Ammon's horn (tissue), 1 donor: ENCODE measurements around the gene IFFO2.
A peak's percentile ranks its signal among the peaks of the same experiment; 100 is the strongest.

ENCODE experiments used
- DNase-seq: peaks from one replicate; pipeline ENCODE4 v3.0.0-alpha.2; 2016; ENCODE audit warnings: low spot score

IFFO2 gene

DNA sequence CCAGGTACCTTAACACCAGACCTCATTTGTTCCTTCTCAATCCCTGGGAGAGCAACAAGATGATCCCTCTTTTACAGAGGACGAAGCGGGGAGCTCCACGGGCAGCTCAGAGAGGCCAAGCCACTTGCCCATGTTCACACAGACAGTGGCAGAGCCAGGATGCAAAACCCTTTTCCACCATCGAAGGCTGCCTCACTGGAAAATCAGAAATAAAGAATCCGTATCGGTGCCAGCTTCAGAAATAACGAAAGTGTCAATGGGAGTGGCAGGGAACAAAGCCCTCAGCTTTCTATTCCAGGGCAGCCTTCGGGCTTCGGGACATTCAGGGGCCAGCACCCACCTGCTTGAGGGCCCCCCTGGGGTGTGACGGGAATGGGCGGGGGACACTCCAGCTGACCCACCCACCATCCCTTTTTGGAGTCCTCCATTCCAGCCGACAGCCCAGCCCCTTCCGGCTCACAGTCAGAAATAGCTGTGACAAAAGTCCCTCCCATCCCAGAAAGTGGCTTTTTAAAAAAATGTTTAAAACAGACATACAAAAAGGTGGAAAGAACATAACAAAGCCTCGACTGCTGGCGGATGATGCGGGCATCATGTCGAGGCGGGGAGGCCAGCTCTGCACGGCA is 6.0 kb downstream of the IFFO2 start:
- DNase-seq: no peak

DNA sequence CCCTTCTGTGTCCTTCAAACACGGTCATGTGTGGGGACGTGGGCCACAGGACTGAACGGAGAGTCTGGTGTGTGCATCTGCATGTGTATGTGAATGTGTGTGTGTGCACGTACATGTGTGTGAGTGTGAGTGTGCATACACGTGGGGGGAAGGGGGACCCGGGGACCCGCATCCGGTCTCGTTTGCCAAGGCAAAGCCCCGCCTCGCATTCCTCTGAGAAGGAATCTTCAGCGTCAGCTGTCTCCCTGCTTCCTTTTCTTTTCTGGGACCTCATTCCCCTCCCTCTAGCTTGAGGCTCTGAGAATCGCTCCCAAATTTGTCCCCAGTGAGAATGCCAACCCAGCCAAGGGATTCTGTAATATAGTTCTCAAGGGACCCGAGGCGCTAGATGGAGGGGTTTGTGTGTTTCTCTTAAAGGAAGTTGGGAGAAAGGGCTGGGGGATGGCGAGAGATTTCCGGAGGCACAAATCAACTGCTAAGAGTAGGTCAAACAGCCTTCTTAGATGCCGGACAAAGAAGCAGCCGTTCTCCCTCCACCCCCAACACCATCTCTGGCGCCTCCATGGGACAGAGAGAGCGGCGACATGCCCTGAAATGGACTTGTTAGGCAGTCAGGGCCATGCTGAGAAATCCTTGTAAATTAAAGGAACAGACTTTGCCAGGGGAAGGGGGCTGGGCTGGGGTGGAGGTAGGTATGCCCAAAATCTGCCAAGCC is 6.6 kb downstream of the IFFO2 start:
- DNase-seq: peak; percentile 84

DNA sequence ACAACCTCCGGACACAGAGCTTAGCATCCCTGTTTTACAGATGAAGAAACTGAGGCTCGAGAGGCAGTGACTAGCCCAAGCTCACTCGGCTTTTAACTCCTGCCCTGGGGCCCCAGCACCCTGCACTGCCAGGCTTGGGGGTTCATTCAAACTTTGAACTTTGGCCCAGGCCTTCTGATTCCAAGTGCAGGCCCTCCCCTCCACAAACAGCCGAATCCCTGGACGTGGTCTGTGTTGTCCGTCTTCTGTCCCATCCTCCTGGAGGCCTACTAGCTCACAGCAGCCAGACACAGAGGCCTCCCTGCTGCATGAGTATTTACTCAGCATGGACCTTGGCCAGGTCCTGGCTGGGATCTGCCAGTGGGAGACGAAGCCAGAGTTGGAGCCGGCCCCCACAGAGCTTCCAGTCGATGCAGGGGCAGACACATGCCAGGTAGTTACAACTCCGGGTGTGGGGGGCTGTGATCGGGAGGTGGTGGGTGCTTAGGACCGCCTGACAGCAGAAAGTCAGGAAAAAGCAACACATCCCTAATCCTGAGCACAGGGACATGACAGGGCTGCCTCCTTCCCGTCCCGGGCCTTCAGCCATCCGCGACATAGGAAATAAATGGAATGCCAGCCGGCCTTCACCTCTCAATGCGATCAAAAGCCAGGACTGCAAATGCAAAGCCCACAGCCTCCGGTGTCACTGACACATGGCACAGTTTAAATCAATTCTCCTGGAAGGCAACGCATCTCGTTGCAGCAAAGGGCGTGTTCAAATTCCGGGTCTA is 7.4 kb downstream of the IFFO2 start:
- DNase-seq: no peak

DNA sequence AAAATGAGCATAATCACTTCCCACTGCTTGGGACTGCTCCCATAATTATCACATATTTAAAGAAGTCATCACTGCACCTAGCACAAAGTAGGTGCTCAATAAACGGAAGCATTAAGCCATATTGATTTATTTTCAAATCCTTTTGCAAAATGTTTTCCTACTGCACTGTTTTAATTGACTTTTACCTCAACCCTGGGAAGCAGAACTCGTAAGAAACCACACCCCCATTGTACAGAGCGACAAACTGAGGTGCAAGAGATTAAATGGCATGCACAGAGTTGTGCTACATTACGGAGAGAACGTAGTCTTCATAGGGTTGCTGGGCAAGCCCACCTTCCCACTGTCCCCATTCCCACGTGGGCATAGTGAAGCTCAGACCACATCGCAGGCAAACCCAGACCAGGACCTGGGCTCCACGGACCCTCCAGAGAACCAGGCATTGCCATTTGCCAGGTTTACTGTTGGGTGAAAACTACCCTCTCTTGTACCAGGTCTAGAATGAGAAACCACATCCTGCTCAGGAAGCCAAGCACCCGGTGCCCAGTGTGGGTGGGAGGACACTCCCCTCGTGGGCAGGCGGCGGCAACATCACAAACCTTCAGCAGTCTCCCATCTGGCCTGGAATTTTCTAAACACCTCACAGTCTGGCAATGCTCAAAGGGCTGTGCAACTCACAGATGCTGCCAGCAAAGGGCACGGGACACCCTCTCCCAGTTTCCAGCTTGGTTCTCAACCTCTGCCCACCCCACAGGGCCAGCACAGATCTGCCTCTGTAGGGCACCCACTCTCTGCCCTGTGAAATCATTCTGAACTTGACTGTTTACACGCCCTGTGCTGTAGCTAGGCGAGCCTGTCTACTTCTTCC is 8.2 kb downstream of the IFFO2 start:
- DNase-seq: no peak

DNA sequence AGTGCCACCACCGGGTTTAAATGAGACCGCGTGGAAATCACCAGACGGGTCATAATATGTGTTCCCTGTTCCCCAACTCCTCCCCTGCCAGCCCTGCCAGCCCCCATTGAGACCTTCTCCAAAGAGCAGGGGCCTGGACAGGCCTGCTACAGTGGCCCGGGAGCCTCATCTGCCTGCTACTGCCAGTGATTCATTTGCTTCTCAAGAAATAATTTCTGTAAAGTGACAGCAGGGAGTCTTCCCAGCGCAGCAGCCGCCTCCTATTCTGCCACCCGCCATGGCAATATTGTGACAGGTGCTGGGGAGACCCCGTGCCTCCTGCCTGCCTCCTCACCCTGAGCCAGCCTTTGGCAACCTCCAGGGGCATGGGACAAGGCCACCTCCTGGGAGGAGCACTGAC is 8.9 kb downstream of the IFFO2 start:
- no peak for DNase-seq

DNA sequence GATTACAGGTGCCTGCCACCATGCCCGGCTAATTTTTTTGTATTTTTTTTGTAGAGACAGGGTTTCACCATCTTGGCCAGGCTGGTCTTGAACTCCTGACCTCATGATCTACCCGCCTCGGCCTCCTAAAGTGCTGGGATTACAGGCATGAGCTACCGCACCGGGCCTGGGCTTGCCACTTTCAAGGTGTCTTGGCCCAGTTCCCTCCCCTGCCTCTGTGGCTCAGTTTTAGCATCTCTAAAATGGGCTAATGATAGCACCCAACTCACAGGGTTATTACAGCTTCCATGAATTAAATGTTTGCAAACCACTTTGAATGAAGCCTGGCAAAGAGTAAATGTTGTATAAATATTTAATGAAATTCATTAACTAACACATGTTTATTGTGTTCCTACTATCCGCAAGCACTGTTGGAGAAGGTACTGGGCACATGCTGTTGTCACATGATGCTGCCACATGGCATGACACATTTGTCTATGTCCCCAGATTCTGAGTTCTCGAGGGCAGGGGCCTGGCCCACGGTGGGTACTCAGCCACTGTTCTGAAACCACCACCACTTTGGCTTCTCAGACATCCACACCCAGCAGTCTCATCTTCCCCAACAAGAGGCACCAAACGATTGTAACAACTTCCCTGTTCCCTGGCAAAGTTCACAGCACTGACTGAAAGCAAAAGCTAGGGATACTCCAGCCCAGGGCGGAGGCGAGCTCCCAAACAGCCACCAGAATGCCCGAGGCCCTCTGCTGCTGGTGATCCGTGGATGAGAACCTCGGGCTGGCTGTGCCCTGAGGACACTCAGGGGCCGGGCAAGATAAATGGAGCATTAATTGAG is 9.7 kb downstream of the IFFO2 start:
- no peak for DNase-seq

DNA sequence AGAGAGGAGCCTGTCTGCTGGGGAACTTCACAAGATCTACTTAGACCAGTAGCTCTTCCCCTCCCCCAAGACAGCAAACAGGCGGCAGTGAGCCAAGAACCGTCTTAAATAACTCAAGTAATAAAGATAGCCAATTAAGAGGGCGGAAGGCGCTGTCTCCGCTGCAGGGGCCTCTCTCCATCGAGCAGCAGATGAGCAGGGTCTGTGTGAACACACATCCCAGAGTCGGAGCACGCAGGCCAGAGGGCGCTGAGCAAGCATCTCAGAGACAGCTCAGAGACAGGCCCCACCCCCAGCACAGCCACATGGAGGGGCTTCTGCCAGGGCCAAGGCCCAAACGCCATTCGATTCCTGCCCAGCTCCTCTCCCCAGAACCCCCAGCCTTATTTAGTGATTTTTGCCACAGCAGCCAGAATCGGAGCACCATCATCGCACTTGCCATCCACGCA is 11.1 kb downstream of the IFFO2 start:
- DNase-seq: no peak

DNA sequence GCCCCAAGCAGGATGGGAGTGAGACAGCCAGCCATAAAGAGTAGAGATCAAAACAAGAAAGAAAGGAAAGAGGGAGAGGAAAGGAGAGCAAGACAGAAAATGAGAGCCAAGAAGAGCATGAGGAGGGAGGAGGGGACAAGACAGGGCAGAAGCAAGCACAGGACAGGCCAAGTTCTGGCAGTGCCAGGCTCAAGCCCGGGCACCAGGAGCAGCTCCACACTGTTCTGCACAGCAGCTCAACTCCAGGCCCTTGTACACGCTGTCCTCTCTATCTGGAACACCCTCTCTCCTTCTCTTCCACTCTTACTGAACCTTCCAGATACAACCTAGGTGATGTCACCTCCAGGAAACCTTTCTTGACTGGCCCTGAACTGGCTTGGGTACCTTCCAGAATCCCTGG is 11.7 kb downstream of the IFFO2 start:
- no peak for DNase-seq

DNA sequence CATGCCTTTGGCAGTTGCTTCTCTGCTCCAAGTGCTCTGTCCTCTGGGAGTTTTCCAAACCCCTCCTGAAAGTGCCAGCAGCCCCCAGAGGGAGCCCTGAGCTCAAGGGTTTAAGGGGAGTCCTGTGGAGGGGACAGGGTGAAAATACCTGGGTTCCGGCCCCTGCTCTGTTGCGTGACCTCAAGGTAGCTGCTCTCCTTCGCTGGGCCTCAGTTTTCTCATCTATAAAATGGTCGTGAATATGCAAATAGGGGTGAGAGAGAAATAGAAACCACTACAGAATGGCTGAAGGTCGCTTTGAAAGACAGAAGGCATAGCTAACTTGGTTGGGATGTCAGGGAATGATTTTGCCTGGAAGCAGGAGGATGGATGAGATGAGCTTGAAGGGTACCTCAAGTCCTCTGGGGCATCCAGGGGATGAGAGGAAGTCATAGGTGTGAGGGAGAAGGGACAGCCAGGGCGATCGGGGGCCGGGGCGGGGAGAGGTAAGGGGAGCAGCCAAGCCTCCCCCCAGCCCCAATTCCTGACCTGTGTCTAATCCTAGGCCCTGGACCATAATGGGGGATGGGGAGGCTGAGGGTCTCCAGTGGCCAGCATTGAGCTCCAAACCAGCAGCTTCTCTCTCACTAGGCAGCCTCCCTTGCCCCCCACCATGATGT is 12.4 kb downstream of the IFFO2 start:
- DNase-seq: no peak

DNA sequence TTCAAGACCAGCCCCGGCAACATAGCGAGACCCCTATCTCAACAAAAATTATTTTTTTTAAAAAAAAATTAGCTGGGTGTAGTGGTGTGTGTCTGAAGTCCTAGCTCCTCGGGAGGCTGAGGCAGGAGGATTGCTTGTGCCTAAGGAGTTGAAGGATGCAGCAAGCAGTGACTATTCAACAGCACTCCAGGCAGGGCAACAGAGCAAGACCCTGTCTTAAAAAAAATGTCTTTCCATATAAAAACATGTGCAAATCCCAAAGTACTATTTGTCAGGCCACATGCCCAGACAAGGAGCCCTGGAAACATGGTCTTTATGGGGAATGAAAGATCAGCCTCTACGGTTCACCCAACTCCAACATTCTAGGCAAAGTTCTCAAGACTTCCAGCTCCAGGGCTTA is 13.3 kb downstream of the IFFO2 start:
- DNase-seq: no peak

DNA sequence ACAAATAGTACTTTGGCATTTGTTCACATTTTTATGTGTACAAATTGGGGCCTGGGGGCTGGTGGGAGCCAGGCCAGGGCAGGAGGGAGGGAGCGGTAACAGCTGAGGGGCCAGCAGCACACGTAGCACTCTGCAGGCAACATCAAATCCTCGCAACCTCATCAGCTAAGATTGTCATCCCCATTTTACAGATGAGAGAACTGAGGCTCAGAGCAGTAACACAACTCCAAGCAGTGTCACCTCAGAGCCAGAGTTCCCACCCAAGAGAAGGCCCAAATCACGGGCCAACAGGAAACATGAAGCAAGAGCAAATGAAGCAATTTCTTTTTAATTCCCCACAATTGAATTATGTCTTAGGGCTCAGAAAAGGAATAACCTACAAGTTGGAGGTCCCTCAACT is 14.1 kb downstream of the IFFO2 start:
- no peak for DNase-seq

DNA sequence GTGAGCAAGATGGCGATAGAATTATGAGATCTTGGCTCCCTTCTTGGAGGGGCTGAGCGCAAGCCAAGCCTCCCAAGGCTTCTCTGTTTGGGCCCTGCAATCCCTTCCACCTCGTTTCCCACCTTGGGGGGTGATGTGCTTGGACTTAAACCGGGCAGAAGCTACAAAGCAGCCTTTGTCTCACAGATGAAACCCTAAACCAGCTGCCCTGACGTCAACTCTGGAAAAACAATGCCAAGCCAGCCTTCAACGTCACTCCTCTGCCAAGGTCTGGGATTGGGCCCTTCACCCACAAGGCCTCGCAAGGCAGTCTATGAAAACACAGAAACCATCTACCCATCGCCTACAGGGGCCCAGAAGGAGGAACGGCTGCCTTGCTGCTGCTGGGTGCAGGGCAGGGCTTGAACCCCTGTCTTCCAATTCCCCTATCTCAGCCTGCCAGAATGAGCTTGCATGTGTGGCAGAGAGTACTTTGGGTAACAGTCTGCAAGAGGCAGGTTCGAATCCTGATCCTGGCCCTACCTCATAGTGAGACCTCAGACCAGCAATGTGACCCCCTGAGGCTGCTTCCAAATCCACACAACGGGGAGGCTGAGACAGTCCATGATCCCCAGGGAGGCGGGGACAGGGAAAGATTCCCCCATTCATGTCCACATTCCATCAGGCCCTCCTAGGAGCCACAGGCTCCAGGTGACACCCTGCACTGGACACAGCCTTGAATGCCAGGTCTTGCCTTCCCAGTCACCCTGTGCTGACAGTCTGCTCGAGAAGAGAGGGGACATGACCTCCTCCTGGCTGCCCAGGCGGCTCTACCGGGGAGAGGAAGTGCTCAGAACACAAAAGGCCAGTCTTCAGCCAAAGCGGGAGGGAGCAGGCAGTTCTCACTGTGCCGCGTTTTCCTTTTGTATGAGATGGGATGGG is 15.0 kb downstream of the IFFO2 start:
- peak; percentile 96 for DNase-seq

DNA sequence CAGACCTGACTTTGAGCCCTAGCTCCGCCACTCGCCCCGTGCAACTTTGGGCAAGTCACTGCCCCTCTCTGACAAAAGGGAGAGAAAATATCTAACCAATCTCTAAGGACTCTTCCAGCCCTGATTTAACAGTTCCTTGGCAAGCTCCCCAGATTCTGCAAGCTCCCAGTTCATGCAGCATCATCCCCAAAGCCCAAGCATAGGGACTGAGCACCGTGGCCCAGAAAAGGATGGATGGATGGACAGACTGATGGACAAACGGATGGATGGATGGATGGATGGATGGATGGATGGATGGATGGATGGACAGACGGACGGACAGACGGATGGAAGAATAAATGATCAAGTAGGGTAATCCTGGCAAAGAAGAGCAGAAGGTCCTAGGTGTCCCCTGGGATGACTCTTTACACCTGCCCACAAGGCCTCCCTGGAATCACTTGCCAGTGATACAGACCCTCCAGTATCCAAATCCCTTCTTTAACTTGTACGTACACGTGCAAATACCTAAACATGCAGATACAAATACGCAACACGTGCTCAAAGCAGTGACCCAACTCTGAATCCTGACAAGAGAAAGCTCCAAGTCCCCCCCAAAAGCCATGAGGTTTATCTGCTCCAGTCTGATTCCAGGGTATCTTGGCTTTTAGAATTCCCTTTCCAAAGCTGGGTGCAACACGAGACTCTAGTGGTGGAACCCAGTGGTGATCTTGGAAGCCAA is 16.0 kb downstream of the IFFO2 start:
- DNase-seq: no peak

DNA sequence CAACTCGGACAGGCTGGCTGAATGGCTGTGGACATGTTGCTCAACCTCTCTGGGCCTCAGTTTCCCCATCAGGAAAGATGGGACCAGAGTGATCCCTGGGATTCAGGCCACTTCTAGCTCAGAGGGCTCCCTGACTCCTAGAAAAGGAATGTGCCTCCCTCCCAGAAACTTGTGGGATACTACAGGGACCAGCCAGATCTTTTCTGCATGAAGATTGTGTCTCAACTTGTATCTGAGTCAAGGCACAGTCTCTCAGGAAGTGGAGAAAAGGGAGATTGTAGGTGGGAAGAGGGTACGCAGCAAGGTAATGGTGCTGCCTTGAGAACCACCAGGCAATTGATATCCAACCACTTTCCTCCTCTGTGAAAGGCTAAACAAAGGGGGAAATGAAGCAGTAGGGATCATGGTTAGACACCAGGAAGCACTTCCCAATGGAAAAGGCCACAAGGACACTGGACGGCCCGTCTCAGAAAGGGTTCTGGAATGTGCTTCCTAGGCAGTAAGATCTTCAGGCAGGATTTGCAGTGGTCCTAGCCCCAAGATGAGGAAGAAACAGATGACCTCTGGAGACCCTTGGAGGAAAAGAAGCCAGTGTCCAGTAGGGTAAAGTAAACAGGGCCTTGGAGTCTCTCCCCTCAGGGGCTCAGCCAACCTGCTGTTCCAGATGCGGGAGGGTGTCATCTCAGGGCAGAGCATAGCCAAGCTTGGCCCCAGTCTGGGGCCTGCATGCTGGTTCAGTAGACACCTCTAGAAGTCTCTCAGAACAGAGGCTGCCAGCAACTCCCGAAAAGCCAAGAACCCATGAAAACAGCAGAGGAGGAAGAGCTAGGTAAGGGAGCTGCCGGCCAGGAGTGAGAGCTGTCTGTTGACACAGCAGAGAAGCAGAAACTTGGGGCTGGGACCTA is 16.8 kb downstream of the IFFO2 start:
- DNase-seq: no peak

DNA sequence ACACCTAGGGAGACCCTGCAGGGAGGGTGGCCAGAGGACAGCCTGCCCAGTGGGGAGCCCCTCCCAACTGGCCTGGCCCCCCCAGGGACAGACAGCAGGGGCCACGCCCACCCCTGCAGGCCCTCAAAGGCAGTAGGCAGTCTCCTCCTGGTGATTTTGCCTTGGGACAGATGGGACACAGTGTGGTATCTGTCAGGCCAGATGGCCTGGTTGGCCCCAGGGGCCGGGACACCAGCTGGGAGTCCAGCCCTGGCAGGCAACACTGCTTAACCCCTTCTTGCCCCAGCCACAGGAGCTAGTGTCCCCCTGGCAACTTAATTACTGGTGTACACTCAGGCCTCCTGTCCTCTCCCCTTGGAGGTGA is 17.8 kb downstream of the IFFO2 start:
- no peak for DNase-seq

DNA sequence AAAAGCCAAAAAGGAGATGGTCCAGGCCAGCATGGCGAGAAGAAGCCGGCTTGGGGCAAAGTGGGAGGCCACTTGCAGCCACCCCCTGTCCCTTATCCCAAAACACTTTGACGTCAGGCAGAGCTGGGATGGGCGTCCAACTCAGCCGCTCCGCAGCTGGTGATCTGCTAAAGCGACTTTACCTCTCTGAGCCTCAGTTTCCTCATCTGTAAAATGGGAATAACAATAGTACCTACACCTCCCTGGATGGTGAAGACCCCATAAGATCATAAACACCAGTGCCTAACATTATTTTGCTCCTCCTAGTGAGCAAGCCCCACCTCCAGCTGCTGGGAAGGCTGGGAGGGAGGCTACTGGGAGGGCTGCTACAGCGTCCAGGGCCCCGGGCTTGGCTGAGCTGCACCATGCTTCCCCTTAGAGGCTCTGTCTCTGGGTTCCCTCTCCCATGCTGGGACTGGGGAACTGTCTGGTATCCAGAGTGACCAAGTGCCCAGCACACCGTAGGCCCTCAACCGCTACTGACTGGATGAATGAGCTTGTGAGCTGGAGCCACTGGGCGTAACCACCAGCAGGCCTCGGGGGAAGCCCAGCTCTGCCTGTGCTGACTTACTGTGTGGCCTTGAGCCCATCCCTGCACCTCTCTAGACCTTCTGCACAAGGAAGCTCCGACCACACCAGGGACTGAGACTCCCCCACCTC is 18.3 kb downstream of the IFFO2 start:
- no peak for DNase-seq

DNA sequence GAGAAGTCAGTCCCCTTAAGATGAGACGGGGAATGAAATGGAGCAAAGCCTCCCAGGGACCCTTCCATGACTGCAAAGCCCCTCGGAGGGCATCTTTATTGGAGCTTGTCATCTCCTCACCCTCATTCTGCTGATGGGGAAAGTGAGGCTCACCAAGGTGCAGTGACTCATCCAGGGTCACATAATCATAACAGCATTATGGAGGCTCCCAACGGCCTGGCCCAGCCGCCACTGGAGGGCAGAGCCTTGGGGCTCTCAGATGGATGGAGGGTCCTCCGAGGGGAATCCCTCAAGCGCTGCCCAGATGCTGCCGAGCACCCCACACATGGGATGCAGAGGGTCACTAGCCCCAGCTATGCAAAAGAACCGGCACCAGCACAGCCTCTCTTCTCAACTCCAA is 18.9 kb downstream of the IFFO2 start:
- DNase-seq: no peak
